Measurements from ENCODE around the gene SOCS1.
A peak's percentile ranks its signal among the peaks of the same experiment; 100 is the strongest.
"Not testable (repeated sequence)": the region's sequence is repeated elsewhere in the genome, so short reads cannot be mapped to it uniquely, and the experiment has no call there.

Gene SOCS1

GRCh38 chr16:11299865-11300559 is 44.0 kb upstream of the SOCS1 start:
- H2AK5ac ChIP-seq (ENCODE audit: low read length) = peak overlapping the region; percentile 38
- no peak overlapping the region for H2BK5ac ChIP-seq (ENCODE audit: low read length)
- no peak for DNase-seq
- no peak overlapping the region for H3K27ac ChIP-seq (ENCODE audit: low read depth, low read length)
- no peak overlapping the region for H4K5ac ChIP-seq (ENCODE audit: low read length)
- no peak overlapping the region for H3K4me3 ChIP-seq (ENCODE audit: low read length)
- no peaks in the 10 kb centered on the region for H3K36me3 ChIP-seq (ENCODE audit: control insufficient read depth, insufficient read depth, low read length)
- no peak overlapping the region for H3K4ac ChIP-seq (ENCODE audit: low read depth, low read length)
- no peak overlapping the region for H3K56ac ChIP-seq (ENCODE audit: low read length)
- H2BK15ac ChIP-seq (replicated peaks; ENCODE audit: low read depth) = no peak overlapping the region
- no CpG with 5 or more reads among the region's 6 CpGs for WGBS (ENCODE audit: extremely low coverage, insufficient coverage, low lambda C conversion rate)
- H3K79me2 ChIP-seq (ENCODE audit: control insufficient read depth, insufficient read depth, low read length) = no peaks in the 10 kb centered on the region
- H3K79me1 ChIP-seq (ENCODE audit: low read length) = no peaks in the 10 kb centered on the region
- H3K9ac ChIP-seq (ENCODE audit: low read length) = no peak overlapping the region
- H3K18ac ChIP-seq (ENCODE audit: low read length) = no peak overlapping the region
- no peak overlapping the region for H3K4me2 ChIP-seq (ENCODE audit: low read length)
- H4K8ac ChIP-seq (ENCODE audit: low read depth, low read length) = no peak overlapping the region
- H2BK120ac ChIP-seq (ENCODE audit: low read depth, low read length) = no peak overlapping the region
- no peaks in the 10 kb centered on the region for H3K27me3 ChIP-seq (ENCODE audit: insufficient read depth, low read length, poor library complexity)
- H3K23ac ChIP-seq (ENCODE audit: low read length) = no peak overlapping the region
- peaks cover 6% of the 10 kb centered on the region for H3K4me1 ChIP-seq (ENCODE audit: control insufficient read depth, low read depth, low read length)

- not testable (repeated sequence) for H4K8ac ChIP-seq (ENCODE audit: low read depth, low read length); H3K4me2 ChIP-seq (ENCODE audit: low read length); H3K4me1 ChIP-seq (ENCODE audit: control insufficient read depth, low read depth, low read length); H4K5ac ChIP-seq (ENCODE audit: low read length); DNase-seq; H3K36me3 ChIP-seq (ENCODE audit: control insufficient read depth, insufficient read depth, low read length); H3K27ac ChIP-seq (ENCODE audit: low read depth, low read length); H3K79me1 ChIP-seq (ENCODE audit: low read length); H3K4me3 ChIP-seq (ENCODE audit: low read length); H2BK15ac ChIP-seq (replicated peaks; ENCODE audit: low read depth); H3K9ac ChIP-seq (ENCODE audit: low read length); H2BK120ac ChIP-seq (ENCODE audit: low read depth, low read length); H3K23ac ChIP-seq (ENCODE audit: low read length); H3K27me3 ChIP-seq (ENCODE audit: insufficient read depth, low read length, poor library complexity); H3K18ac ChIP-seq (ENCODE audit: low read length); H2BK5ac ChIP-seq (ENCODE audit: low read length); H3K79me2 ChIP-seq (ENCODE audit: control insufficient read depth, insufficient read depth, low read length); H3K56ac ChIP-seq (ENCODE audit: low read length); H2AK5ac ChIP-seq (ENCODE audit: low read length)
- WGBS (ENCODE audit: extremely low coverage, insufficient coverage, low lambda C conversion rate) = no CpG with 5 or more reads among the region's 13 CpGs
- peak overlapping the region; percentile 2 for H3K4ac ChIP-seq (ENCODE audit: low read depth, low read length)
These were observed 43.0 kb upstream of the SOCS1 start for GRCh38 chr16:11298950-11299547.

GRCh38 chr16:11298143-11298900 is 42.3 kb upstream of the SOCS1 start:
- H3K4me3 ChIP-seq (ENCODE audit: low read length) = no peak overlapping the region
- H3K79me2 ChIP-seq (ENCODE audit: control insufficient read depth, insufficient read depth, low read length) = no peaks in the 10 kb centered on the region
- no peak overlapping the region for H2BK15ac ChIP-seq (replicated peaks; ENCODE audit: low read depth)
- no CpG with 5 or more reads among the region's 5 CpGs for WGBS (ENCODE audit: extremely low coverage, insufficient coverage, low lambda C conversion rate)
- no peak overlapping the region for H3K27ac ChIP-seq (ENCODE audit: low read depth, low read length)
- no peaks in the 10 kb centered on the region for H3K27me3 ChIP-seq (ENCODE audit: insufficient read depth, low read length, poor library complexity)
- H2BK120ac ChIP-seq (ENCODE audit: low read depth, low read length) = no peak overlapping the region
- H3K4me1 ChIP-seq (ENCODE audit: control insufficient read depth, low read depth, low read length) = peaks cover 6% of the 10 kb centered on the region
- no peak overlapping the region for H4K5ac ChIP-seq (ENCODE audit: low read length)
- DNase-seq = no peak
- no peak overlapping the region for H4K8ac ChIP-seq (ENCODE audit: low read depth, low read length)
- H3K9ac ChIP-seq (ENCODE audit: low read length) = no peak overlapping the region
- H3K4me2 ChIP-seq (ENCODE audit: low read length) = no peak overlapping the region
- H2BK5ac ChIP-seq (ENCODE audit: low read length) = no peak overlapping the region
- no peak overlapping the region for H3K18ac ChIP-seq (ENCODE audit: low read length)
- no peak overlapping the region for H3K4ac ChIP-seq (ENCODE audit: low read depth, low read length)
- no peak overlapping the region for H3K23ac ChIP-seq (ENCODE audit: low read length)
- H3K56ac ChIP-seq (ENCODE audit: low read length) = no peak overlapping the region
- H3K79me1 ChIP-seq (ENCODE audit: low read length) = no peaks in the 10 kb centered on the region
- no peak overlapping the region for H2AK5ac ChIP-seq (ENCODE audit: low read length)
- H3K36me3 ChIP-seq (ENCODE audit: control insufficient read depth, insufficient read depth, low read length) = no peaks in the 10 kb centered on the region

- Histone ChIP-seq H3K4ac (ENCODE audit: low read depth, low read length) (no peak overlapping the region), H3K4me2 (ENCODE audit: low read length) (peak overlapping the region; percentile 25), H3K79me1 (ENCODE audit: low read length) (no peaks in the 10 kb centered on the region), H3K9ac (ENCODE audit: low read length) (peak overlapping the region; percentile 11), H4K5ac (ENCODE audit: low read length) (no peak overlapping the region), H3K4me3 (ENCODE audit: low read length) (no peak overlapping the region), H3K36me3 (ENCODE audit: control insufficient read depth, insufficient read depth, low read length) (no peaks in the 10 kb centered on the region), H3K79me2 (ENCODE audit: control insufficient read depth, insufficient read depth, low read length) (no peaks in the 10 kb centered on the region), H3K4me1 (ENCODE audit: control insufficient read depth, low read depth, low read length) (peaks cover 6% of the 10 kb centered on the region), H3K23ac (ENCODE audit: low read length) (peak overlapping the region; percentile 59), H2BK15ac (replicated peaks; ENCODE audit: low read depth) (no peak overlapping the region), H2AK5ac (ENCODE audit: low read length) (no peak overlapping the region), H3K27me3 (ENCODE audit: insufficient read depth, low read length, poor library complexity) (no peaks in the 10 kb centered on the region), H3K27ac (ENCODE audit: low read depth, low read length) (no peak overlapping the region), H4K8ac (ENCODE audit: low read depth, low read length) (no peak overlapping the region), H3K18ac (ENCODE audit: low read length) (no peak overlapping the region), H3K56ac (ENCODE audit: low read length) (peak overlapping the region; percentile 81), H2BK120ac (ENCODE audit: low read depth, low read length) (no peak overlapping the region), H2BK5ac (ENCODE audit: low read length) (no peak overlapping the region)
- WGBS (ENCODE audit: extremely low coverage, insufficient coverage, low lambda C conversion rate) = no CpG with 5 or more reads among the region's 19 CpGs
- DNase-seq = peak; percentile 49
These were observed 41.6 kb upstream of the SOCS1 start for GRCh38 chr16:11297492-11298142.

- Histone ChIP-seq H3K79me2 (ENCODE audit: control insufficient read depth, insufficient read depth, low read length) (no peaks in the 10 kb centered on the region), H3K56ac (ENCODE audit: low read length) (peak overlapping the region; percentile 81), H3K18ac (ENCODE audit: low read length) (peak overlapping the region; percentile 36), H2BK5ac (ENCODE audit: low read length) (no peak overlapping the region), H3K23ac (ENCODE audit: low read length) (no peak overlapping the region), H2AK5ac (ENCODE audit: low read length) (no peak overlapping the region), H2BK120ac (ENCODE audit: low read depth, low read length) (peak overlapping the region; percentile 69), H4K8ac (ENCODE audit: low read depth, low read length) (no peak overlapping the region), H3K9ac (ENCODE audit: low read length) (no peak overlapping the region), H3K27me3 (ENCODE audit: insufficient read depth, low read length, poor library complexity) (no peaks in the 10 kb centered on the region), H3K4me2 (ENCODE audit: low read length) (no peak overlapping the region), H2BK15ac (replicated peaks; ENCODE audit: low read depth) (no peak overlapping the region), H3K36me3 (ENCODE audit: control insufficient read depth, insufficient read depth, low read length) (no peaks in the 10 kb centered on the region), H3K4me3 (ENCODE audit: low read length) (no peak overlapping the region), H3K4ac (ENCODE audit: low read depth, low read length) (no peak overlapping the region), H3K27ac (ENCODE audit: low read depth, low read length) (no peak overlapping the region), H4K5ac (ENCODE audit: low read length) (no peak overlapping the region), H3K79me1 (ENCODE audit: low read length) (no peaks in the 10 kb centered on the region), H3K4me1 (ENCODE audit: control insufficient read depth, low read depth, low read length) (peaks cover 6% of the 10 kb centered on the region)
- DNase-seq = no peak
- WGBS (ENCODE audit: extremely low coverage, insufficient coverage, low lambda C conversion rate) = no CpG with 5 or more reads among the region's 10 CpGs
These were observed 40.9 kb upstream of the SOCS1 start for GRCh38 chr16:11296706-11297491.
